ENCODE results near the gene CCDC195.

DNA sequence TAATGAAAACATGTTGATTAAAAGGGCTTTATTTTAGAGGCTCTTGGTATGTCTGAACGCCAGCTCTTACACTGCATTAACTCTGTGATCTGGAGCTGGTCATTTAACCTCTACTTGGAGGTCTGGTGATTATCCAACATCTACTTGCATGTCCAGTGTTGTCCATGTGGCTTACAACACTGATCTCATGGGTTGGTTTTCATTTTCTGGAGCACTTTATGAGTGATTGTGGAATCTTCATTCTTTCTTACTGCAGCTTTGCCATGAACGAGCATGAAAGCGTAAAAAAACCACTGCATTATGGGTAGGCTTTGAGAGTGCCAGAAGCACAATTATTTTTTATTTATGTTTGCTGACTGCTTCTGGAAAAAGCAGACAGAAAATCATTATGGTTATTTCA lies 4.8 kb downstream of the CCDC195 start:
- TF ChIP-seq, protein P1, sequence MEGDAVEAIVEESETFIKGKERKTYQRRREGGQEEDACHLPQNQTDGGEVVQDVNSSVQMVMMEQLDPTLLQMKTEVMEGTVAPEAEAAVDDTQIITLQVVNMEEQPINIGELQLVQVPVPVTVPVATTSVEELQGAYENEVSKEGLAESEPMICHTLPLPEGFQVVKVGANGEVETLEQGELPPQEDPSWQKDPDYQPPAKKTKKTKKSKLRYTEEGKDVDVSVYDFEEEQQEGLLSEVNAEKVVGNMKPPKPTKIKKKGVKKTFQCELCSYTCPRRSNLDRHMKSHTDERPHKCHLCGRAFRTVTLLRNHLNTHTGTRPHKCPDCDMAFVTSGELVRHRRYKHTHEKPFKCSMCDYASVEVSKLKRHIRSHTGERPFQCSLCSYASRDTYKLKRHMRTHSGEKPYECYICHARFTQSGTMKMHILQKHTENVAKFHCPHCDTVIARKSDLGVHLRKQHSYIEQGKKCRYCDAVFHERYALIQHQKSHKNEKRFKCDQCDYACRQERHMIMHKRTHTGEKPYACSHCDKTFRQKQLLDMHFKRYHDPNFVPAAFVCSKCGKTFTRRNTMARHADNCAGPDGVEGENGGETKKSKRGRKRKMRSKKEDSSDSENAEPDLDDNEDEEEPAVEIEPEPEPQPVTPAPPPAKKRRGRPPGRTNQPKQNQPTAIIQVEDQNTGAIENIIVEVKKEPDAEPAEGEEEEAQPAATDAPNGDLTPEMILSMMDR (IDR thresholded peaks at IDR 0.05): no peak
- TF ChIP-seq POLR2A (IDR thresholded peaks at IDR 0.05): no peak

Data from right lobe of liver (tissue), 4 donors.